ENCODE measurements around the gene IL23A.
A peak's percentile ranks its signal among the peaks of the same experiment; 100 is the strongest.

IL23A gene

GRCh38 chr12:56377310-56377988 lies 38.8 kb downstream of the IL23A start:
- no peak overlapping the region for H3K4me3 ChIP-seq (replicated peaks in 1 of 2; ENCODE audit: low read depth in 2 of 2, low read length in 2 of 2)
- peak in 1 of 2 donors; percentile 70 for DNase-seq (ENCODE audit: low read depth in 2 of 2)
- TF ChIP-seq CTCF (IDR thresholded peaks at IDR 0.05; ENCODE audit: low read depth, low read length) = peak; percentile 23

DNA sequence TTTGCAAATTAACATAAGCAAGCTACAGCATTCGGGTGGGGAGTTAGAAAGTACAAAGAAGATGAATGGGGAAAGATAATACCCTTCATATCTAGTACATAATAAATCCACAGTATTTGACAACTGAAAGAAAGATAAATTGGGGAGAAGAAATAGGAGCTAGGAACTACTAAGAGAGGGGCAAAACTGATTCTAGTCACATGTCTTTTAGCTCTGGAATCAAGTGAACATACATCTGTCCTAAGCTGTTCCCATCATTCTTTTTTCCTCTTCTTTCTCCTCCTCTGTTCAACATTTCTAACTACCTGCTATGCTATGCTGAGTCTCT lies 39.3 kb downstream of the IL23A start:
- no peak for TF ChIP-seq CTCF (IDR thresholded peaks at IDR 0.05; ENCODE audit: low read depth, low read length)
- no peak overlapping the region for H3K4me3 ChIP-seq (replicated peaks in 1 of 2; ENCODE audit: low read depth in 2 of 2, low read length in 2 of 2)
- DNase-seq (ENCODE audit: low read depth in 2 of 2) = no peak

DNA sequence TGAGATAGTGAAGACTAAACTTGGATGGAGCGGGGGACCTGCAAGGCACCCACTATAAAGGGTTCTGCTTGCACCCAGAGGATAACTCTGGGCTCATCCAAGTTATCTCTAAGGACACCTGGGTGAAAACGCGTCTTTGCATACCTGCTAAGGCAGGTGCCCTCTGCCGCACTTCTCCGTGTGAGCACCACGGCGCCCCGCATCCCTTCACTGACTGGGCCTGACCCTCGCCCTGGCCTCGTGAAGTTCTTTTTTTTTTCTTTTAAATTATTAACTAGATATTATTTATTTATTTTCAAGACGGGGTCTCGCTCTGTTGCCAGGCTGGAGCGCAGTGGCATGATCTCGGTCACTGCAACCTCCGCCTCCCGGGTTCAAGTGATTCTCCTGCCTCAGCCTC lies 43.9 kb downstream of the IL23A start:
- TF ChIP-seq CTCF (IDR thresholded peaks at IDR 0.05; ENCODE audit: low read depth, low read length) = no peak
- no peak for DNase-seq (ENCODE audit: low read depth in 2 of 2)
- no peak overlapping the region for H3K4me3 ChIP-seq (replicated peaks in 1 of 2; ENCODE audit: low read depth in 2 of 2, low read length in 2 of 2)

DNA sequence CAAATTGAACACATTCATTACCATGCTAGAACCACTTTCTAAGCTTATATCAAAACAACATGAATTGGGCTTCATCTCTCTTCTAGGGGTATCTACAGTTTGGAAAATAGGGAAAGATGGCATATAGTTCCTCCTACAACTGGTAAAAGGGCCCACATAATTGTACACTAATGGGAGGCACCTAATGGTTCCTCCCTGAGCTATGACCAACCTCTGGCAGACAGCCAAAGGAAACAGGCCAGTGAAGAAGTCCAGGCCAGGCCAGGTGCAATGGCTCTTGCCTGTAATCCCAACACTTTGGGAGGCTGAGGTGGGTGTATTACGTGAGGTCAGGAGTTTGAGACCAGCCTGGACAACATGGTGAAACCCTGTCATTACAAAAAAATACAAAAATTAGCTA lies 47.2 kb downstream of the IL23A start:
- DNase-seq (ENCODE audit: low read depth in 2 of 2) = peak in 1 of 2 donors; percentile 43
- H3K4me3 ChIP-seq (replicated peaks in 1 of 2; ENCODE audit: low read depth in 2 of 2, low read length in 2 of 2) = no peak overlapping the region
- no peak for TF ChIP-seq CTCF (IDR thresholded peaks at IDR 0.05; ENCODE audit: low read depth, low read length)

DNA sequence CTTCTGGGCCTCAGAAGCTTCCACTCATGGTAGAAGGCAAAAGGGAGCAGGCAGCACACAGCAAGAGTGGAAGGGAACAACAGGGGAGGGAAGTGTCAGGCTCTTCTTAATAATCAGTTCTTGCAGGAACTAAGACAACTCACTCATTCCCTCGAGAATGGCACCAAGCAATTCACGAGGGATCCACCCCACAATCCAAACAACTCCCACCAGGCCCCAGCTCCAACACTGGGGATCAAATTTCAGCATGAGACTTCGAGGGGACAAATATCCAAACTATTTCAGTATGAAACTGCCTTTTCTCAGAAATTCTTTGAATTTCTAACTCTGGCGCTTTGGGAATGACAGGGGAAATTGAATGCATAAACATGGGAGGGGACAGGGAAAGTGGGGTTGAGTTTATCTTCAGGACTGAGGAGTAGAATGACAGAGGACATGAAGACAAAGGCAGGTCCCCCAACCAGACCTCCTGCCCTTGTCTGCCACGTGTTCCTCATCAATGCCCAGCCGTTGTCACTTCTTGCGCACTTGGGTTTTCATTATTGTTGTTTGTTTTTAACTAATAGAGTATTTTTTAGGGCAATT lies 48.6 kb downstream of the IL23A start:
- peak; percentile 42 to 52 for DNase-seq (ENCODE audit: low read depth in 2 of 2)
- no peak overlapping the region for H3K4me3 ChIP-seq (replicated peaks in 1 of 2; ENCODE audit: low read depth in 2 of 2, low read length in 2 of 2)
- no peak for TF ChIP-seq CTCF (IDR thresholded peaks at IDR 0.05; ENCODE audit: low read depth, low read length)

DNA sequence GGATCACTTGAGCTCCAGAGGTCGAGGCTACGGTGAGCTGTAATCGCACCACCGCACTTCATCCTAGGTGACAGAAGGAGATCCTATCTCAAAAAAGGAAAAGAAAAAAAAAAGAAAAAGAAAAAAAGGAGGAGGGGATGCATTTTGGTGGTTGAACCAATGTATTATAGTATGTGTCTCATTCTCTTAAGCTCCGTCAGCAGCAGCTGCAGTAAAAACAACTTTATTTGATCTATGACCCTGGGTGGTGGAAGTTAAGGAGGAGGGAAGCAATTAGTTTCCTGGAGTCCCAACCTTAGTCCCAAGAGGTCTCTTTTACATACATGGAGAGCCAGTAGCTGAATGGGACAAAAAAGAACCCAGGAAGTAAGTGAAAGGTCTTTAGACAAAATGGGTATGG lies 50.7 kb downstream of the IL23A start:
- no peak overlapping the region for H3K4me3 ChIP-seq (replicated peaks in 1 of 2; ENCODE audit: low read depth in 2 of 2, low read length in 2 of 2)
- TF ChIP-seq CTCF (IDR thresholded peaks at IDR 0.05; ENCODE audit: low read depth, low read length) = no peak
- no peak for DNase-seq (ENCODE audit: low read depth in 2 of 2)
